ENCODE data around the gene AFF3.

DNA sequence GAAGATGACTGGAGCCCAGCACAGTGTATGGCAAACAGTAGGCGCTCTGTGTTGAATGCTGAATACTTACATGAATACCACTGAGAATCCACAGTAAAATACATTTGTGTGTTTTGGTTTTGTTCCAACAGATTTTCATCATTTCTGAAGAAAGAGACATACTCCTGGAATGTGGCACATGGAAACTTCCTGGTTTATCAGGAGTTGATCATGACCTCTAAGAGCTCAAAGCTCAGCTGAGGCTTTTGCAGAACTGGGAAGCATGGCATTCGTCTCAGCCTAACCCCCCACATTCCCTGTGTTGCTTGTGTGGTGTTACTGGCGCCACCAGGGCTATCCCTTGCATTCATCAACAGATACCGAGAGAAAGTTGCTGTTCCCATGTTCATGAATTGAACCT, 335.6 kb downstream of the AFF3 start:
- TF ChIP-seq EZH2 (IDR thresholded peaks at IDR 0.05; ENCODE audit: borderline replicate concordance, low read length), result no peak
- TF ChIP-seq, protein P1, sequence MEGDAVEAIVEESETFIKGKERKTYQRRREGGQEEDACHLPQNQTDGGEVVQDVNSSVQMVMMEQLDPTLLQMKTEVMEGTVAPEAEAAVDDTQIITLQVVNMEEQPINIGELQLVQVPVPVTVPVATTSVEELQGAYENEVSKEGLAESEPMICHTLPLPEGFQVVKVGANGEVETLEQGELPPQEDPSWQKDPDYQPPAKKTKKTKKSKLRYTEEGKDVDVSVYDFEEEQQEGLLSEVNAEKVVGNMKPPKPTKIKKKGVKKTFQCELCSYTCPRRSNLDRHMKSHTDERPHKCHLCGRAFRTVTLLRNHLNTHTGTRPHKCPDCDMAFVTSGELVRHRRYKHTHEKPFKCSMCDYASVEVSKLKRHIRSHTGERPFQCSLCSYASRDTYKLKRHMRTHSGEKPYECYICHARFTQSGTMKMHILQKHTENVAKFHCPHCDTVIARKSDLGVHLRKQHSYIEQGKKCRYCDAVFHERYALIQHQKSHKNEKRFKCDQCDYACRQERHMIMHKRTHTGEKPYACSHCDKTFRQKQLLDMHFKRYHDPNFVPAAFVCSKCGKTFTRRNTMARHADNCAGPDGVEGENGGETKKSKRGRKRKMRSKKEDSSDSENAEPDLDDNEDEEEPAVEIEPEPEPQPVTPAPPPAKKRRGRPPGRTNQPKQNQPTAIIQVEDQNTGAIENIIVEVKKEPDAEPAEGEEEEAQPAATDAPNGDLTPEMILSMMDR (IDR thresholded peaks at IDR 0.05; ENCODE audit: low read length), result no peak

All from OCI-LY1 (cell line).